Epidermal melanocyte (primary cell): Measurements from ENCODE around the gene COL19A1.

Source experiments
- DNase-seq: peaks from one replicate; pipeline ENCODE4 v3.0.0; 2011; ENCODE audit warnings: low spot score; ENCODE audit not compliant: insufficient read length

Gene COL19A1

DNA sequence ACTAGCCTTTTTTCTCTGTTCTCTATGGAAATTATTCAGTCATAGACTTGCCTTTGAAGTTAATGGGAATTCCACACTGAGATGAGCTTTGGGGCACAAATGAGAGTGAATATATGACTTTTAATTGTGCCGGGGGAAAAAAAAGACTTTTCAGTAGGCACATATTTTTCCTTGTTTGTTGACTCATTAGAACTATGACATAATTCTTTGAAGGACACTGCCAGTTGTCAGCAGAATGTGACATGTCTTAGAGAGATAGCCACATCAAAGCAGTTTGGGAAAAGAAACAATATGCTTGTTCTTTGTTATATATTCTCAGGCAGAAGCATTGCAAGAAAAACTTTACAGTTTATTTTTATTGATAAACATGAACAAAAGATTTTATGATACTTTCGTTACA is 298.2 kb downstream of the COL19A1 start:
- DNase-seq = no peak

GRCh38 chr6:70166088-70166958 is 300.0 kb downstream of the COL19A1 start:
- DNase-seq = peak; percentile 46

DNA sequence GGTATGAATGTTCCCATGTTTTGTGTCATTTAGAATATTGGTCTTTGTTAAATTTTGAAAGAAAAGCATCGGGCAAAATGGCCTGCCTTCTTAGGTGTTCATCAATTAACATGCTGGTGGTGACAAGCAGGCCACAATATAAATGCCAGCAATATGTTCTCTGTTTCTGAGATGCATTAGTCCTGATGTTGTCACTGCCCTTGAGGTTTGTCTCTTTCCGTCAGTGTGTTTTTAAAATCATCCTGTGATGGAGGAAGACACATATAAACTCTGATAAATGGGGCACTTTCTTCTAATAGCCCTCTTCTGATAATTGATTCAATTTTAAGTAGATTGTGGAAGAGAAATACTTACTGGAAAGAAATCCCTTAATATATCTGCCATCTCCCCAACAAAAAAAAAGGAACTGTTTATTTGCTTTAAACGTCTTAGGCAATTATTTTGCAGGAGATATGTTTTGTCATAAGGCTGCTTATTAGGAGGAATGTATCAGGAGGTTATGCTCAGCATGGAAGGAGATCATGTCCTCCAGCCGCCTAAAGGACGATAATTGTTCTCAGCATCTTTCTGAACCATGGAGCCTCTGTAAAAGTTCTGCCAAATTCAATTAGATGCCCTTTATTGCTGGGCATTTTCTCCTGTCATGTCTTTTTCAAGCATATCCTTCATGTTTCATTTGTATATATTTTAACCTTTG is 302.5 kb downstream of the COL19A1 start:
- DNase-seq = no peak

DNA sequence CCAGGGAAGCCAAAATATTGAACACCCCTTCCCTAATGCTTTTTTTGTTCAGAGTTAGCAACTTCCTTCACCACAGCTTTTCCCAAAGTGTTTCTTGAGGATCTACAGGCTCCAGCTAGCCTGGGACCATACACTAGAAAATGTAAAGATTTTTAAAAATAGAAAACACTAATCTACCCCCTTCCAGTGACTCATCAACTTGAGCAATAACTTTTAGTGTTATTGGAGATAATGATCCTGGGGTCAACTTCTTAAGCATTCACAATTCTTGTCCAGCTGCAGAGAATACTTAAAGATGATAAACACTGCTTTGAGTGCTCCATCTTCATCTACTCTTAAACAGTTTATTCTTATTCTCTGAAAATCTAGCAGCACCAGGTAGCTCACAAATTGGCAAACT is 304.9 kb downstream of the COL19A1 start:
- DNase-seq = no peak

- no peak for DNase-seq
Measured at GRCh38 chr6:70172252-70172651, 305.9 kb downstream of the COL19A1 start.

DNA sequence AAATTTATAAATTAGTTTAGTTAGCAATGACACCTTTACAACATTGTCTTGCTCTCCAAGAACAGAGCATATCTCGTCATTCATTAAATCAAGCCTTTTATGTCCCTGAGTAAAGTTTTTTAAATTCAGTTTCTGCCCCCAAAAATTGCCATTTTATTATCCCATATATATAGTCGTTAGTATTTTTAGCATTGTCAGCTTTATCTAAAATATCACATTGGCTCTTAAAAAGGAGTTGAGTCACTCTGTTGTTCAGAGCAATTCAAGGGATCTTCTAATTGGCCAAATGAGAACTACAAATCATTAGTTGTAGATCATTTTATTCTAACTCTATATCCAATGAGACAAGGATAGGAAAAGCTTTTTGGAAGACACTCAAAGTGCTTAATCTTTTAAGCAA is 309.4 kb downstream of the COL19A1 start:
- DNase-seq = no peak

DNA sequence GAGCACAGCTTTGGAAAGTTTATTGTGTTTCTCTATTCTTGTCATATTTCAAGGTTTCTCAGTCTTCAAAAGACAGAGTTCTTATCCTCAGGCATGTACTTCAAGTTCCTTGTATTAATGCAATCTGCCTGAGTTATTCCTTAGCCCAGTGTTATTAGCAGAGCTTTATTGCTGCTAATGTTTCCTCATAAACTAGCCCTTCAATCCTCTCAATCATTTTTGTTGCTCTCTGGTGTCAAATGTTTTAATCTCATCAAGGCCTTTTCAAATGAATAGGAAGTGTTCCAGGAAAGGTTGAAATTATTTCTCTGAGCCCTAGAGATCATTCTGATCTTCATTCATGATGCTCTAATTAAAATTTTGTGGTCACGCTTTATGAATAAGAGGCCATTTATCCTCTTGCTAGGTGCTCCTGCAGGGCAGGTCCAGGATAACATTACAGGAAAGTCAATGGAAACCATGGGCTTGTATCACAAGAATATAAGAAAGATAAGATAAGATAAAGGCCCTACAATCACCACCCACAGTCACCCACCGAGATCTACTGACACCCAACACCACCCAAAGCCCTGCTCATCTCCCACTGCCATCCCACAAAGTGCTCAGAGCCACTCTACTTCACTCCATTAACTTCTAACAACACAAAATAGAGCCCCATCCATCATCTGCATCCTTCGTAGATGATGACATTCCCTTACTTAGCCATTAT is 310.6 kb downstream of the COL19A1 start:
- DNase-seq = no peak

DNA sequence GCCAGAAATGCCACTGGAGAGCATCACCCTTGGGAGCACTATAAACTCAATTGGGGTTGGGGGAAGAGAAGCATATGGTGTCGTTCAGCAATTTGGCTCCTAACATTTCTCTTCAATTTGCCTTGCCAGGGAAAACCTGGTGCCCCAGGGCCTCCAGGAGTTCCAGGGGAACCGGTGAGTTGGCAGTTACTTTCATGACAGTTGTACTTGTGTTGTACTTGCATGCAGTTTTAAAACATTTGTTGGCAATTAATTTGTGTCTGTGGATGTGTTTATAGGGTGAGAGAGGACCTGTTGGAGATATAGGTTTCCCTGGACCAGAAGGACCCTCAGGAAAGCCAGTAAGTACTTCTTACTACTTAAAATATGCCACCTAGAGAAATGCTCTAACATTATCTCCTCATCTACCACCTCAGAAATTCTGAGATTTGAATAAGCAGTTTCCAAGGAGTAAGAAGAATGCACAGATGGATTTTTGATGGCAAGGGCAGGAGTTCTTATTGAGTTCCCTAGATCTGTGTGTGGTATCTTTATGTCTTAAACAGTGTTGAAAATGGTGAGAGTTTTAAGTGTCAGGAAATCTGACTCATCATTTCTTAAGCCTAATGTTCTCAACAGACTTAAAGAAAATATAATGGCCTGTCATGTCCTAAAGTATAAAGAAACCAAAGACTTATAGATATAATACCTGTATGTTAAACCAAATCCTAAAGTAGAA is 314.0 kb downstream of the COL19A1 start:
- no peak for DNase-seq

DNA sequence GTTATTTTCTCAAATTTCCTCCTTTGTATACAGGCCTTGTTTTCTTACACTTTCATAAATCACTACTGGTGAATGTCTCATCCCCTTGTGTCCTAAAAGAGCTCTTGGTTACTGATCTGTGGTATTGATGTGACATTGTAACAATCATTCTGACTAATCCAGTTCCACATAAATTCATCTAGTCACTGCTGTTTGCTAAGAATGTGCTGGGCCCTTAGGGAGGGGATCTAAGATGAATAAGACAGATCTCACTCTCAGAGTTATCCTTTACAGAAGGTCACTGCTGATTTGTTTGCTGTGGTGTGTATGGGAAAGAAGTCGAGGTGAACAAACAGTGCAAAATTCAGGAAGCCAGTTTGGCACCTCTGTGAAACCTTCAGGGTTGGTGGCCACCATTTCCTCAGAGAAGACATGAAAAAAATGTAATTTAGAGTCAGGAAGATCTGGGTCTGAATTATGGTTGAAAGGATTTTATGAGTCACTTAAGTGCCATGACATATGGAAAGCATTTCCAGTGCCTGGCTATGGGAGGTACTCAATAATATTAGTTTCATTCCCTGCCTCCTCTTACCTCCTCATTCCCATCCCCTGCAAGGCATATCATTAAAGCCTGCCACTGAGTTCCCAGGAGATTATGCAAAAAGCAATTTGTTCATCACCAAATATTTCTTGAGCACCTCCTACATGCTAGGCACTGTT is 314.7 kb downstream of the COL19A1 start:
- DNase-seq = no peak

- DNase-seq = no peak
Measured at GRCh38 chr6:70183538-70183937, 317.2 kb downstream of the COL19A1 start.

- no peak for DNase-seq
Measured at GRCh38 chr6:70184723-70185122, 318.4 kb downstream of the COL19A1 start.

DNA sequence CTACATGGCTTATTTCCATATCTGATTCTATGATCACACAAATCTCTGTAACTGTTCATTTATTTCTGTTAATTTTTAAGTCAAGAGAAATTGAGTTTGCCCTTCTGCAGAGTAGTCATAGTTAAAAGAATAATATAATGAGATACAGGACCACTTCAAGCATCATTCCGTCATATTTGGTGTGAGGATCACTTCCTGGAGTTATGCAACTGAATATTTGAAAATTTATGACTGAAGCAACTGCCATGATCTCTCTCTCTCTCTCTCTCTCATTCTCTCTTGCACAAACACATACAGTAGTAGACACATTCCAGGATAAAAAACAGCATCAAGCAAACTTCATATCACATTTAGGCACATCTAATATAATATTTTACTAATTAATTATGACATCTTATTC is 320.1 kb downstream of the COL19A1 start:
- DNase-seq = no peak

DNA sequence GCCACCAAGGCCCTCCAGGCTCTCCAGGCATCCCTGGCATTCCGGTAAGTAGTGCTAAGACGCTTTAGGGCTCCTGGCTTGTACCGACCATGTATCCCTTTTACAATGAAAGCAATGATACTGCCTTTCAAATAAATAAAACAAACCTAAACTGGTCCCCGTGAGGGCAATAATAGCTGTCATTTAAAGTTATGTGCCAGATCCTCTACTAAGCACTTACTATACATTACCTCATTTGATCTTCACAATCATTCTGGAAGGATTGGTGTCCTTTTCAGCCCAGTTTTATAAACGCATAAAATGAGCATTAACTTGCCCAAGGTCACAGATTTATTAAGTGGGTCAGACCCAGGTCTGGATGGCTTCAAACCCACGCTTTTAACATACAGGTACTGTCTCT is 321.8 kb downstream of the COL19A1 start:
- DNase-seq = no peak

DNA sequence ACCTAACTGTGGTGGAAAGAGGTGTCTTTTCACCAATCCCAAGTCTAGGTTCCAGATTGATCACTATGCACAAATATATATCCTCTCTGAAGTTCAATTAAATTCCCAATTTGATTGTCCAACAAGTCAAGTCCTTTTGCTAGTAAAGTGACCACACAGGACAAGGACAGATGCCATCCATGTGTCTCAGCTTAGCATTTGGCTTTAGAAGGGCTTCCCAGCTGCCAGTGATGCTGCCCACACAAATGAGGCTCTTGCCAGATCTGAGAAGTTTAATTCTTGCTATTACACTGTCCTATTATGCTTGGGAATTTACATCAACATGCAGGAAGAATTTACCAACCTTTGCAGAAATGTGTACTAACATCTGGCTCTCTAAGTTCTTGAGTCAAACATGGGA is 328.1 kb downstream of the COL19A1 start:
- no peak for DNase-seq

DNA sequence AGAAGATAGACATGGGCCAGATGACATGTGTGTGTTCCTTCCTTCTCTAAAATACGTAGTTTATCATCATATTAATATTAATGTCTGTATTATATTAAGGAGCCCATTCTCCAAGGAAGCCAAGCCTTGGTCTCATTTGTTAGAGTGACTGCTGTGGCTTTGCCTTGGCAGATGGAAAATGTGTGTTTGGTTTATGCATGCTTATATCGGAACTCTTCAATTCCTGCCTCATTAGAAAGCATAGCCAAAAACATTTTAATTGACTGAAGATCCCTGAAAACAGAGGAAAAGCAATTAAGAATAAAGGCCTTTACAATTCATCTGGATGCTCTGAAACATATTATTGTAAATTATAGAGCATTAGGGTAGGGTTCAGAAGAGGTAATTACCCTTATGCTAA is 330.2 kb downstream of the COL19A1 start:
- DNase-seq = no peak

- no peak for DNase-seq
Measured at GRCh38 chr6:70198785-70199184, 332.4 kb downstream of the COL19A1 start.

GRCh38 chr6:70208235-70208790 is 342.0 kb downstream of the COL19A1 start:
- no peak for DNase-seq

- DNase-seq = no peak
Measured at GRCh38 chr6:70210462-70210861, 344.1 kb downstream of the COL19A1 start.

DNA sequence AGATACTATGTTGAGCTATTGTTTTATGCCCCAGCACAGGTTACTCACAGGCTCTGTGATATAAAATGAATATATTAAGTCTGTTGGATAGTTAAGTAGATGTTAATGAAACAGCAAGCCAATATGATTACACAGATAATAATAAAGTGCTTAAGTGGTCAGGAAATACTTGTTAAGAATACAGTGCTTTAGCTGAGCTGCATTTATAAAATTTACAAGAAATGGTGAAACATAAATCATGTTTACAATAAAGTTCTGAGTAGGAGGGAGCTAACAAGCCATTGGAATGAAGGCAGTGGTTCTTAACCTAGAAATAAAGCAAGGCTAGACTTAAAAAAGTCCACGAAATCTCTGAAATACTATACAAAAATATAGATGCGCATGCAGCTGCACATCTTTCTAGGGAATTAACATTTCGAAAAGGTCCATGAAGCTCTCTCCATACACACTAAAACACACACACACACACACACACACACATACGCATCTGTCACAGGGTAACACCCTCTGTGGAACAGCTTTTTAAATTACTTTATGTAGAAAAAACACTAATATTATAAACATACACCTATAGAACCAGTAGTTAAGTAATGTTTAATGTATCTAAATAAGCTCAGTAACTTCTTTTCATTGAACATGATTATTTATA is 349.2 kb downstream of the COL19A1 start:
- DNase-seq = no peak

DNA sequence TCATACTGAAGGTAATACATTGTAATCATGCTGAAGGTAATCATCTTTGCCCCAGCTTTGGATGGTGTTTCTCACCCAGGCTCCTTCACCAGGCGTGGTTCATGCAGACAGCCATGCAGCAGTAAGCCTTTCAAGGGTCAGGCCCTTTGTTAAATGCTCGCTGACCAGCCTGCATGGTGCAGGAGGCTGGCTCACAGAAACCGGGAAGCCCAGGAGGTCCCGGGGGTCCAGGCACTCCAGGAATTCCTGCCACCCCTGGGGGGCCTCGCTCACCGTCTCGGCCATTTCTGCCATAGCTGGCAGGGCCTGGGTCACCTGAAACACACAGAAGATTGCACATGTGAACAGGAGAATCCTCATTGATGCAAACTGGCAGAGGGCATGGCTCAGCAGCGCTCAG is 350.4 kb downstream of the COL19A1 start:
- DNase-seq = no peak
